Astrocyte of the cerebellum (primary cell): ENCODE data around the gene IFRD1.

Experiments used
- DNase-seq: peaks from one replicate; pipeline ENCODE4 v3.0.0-alpha.2; 2011; ENCODE audit warnings: low read depth
- H3K4me3 ChIP-seq: 2 replicates; pipeline ENCODE4 v1.5.1; 2011; ENCODE audit warnings: mild to moderate bottlenecking, low read depth, low read length, moderate library complexity
- CTCF ChIP-seq: IDR thresholded peaks from 2 replicates; pipeline ENCODE4 v1.5.1; 2012; ENCODE audit warnings: low read length, low read depth, moderate library complexity, mild to moderate bottlenecking; ENCODE audit errors: missing control alignments
- in situ Hi-C: cut with HindIII; loops from 2 replicates; pipeline ENCODE4 v1.10.0; 2017; ENCODE audit warnings: low sequenced_read_pairs

The IFRD1 gene

GRCh38 chr7:112449902-112450806, at the start of gene IFRD1:
Gene IFRD1 (plus strand): TSS chr7:112450460. CDS start chr7:112450689, 229 bp downstream.
- TF ChIP-seq CTCF: no peak
- peak within 1 kb of the TSS; percentile 80 for H3K4me3 ChIP-seq
- in situ Hi-C loops: no loop called here
- DNase-seq: peak; percentile 98

- in situ Hi-C loops: loop anchor here (25.0 kb wide), 1 partner anchor 642 kb away; no protein-coding TSS in a partner anchor
- TF ChIP-seq CTCF: no peak
- DNase-seq: no peak
- H3K4me3 ChIP-seq: no peak overlapping the region
Observed at GRCh38 chr7:112404321-112404720, 45.9 kb upstream of the IFRD1 start.

- in situ Hi-C loops: loop anchor here (25.0 kb wide), 1 partner anchor 643 kb away; no protein-coding TSS in a partner anchor
- DNase-seq: no peak
- no peak for TF ChIP-seq CTCF
- no peak overlapping the region for H3K4me3 ChIP-seq
Observed at GRCh38 chr7:112405286-112405685, 45.0 kb upstream of the IFRD1 start.

- no peak for TF ChIP-seq CTCF
- in situ Hi-C loops: loop anchor here (25.0 kb wide), 1 partner anchor 645 kb away; no protein-coding TSS in a partner anchor
Observed at GRCh38 chr7:112407261-112407660, 43.0 kb upstream of the IFRD1 start.

GRCh38 chr7:112410092-112410491, 40.2 kb upstream of the IFRD1 start:
- DNase-seq: no peak
- no peak overlapping the region for H3K4me3 ChIP-seq
- no peak for TF ChIP-seq CTCF
- in situ Hi-C loops: loop anchor here (25.0 kb wide), 1 partner anchor 648 kb away; no protein-coding TSS in a partner anchor

More at GRCh38 chr7:112407261-112407660, 43.0 kb upstream of the IFRD1 start:
- H3K4me3 ChIP-seq: no peak overlapping the region
- no peak for DNase-seq

- TF ChIP-seq CTCF: peak; percentile 82
- H3K4me3 ChIP-seq: no peak overlapping the region
- in situ Hi-C loops: loop anchor here (25.0 kb wide), 1 partner anchor 649 kb away; no protein-coding TSS in a partner anchor
- DNase-seq: peak; percentile 43
Observed at GRCh38 chr7:112411186-112411795, 39.0 kb upstream of the IFRD1 start.
